CD14-positive monocyte (primary cell): ENCODE data around the gene NTNG2. TPM values are rescaled to one million over a fixed set of nuclear protein-coding genes. Genes with fewer than 3 reads are reported as not detected.

Experiments
- DNase-seq, 3 donors: peaks; one replicate each; pipeline ENCODE4 v3.0.0-alpha.2; 2011 to 2022
- H2AFZ ChIP-seq: 2 replicates; pipeline ENCODE4 v1.6.0; 2012; ENCODE audit warnings: mild to moderate bottlenecking, low read depth, low read length, inconsistent platforms; ENCODE audit not compliant: insufficient read depth, poor library complexity, severe bottlenecking
- H3K27ac ChIP-seq, 2 donors: 1 replicate in 1 of 2; 2 replicates in 1 of 2; pipeline ENCODE4 v1.5.1; 2012 to 2013; ENCODE audit warnings: low read length in 2 of 2, control low read depth in 1 of 2, inconsistent platforms in 1 of 2, low read depth in 1 of 2, mild to moderate bottlenecking in 1 of 2
- H3K27me3 ChIP-seq, 2 donors: one replicate each; pipeline versions ENCODE4 v1.6.0 to v1.6.1; 2011 to 2013; ENCODE audit warnings: low read length in 2 of 2; ENCODE audit not compliant: control insufficient read depth in 2 of 2, insufficient read depth in 2 of 2
- H3K36me3 ChIP-seq, 2 donors: replicated peaks in 1 of 2; 1 replicate in 1 of 2; 2 replicates in 1 of 2; pipeline versions ENCODE4 v1.5.1 to v1.6.1; 2012 to 2013; ENCODE audit warnings: low read length in 2 of 2, control low read depth in 1 of 2, inconsistent platforms in 1 of 2, mild to moderate bottlenecking in 1 of 2; ENCODE audit not compliant: insufficient read depth in 2 of 2, control insufficient read depth in 1 of 2
- H3K4me1 ChIP-seq, 2 donors: 1 replicate in 1 of 2; 2 replicates in 1 of 2; pipeline versions ENCODE4 v1.5.1 to v1.6.1; 2012 to 2013; ENCODE audit warnings: low read length in 2 of 2, control low read depth in 1 of 2, inconsistent platforms in 1 of 2, mild to moderate bottlenecking in 1 of 2, moderate library complexity in 1 of 2; ENCODE audit not compliant: insufficient read depth in 2 of 2, control insufficient read depth in 1 of 2
- H3K4me2 ChIP-seq: replicated peaks from 2 replicates; pipeline ENCODE3; 2012; ENCODE audit warnings: low read length, moderate library complexity, mild to moderate bottlenecking; ENCODE audit not compliant: poor library complexity, severe bottlenecking; ENCODE audit errors: extremely low read depth
- H3K4me3 ChIP-seq, 3 experiments: fragments of 200-600 bp in 1 of 3; sonication (generic) in 1 of 3; replicated peaks in 1 of 3; 1 replicate in 2 of 3; 2 replicates in 1 of 3; pipeline ENCODE4 v1.5.1; 2011 to 2013; ENCODE audit warnings: low read length in 3 of 3, mild to moderate bottlenecking in 3 of 3, control low read depth in 2 of 3, low read depth in 2 of 3, inconsistent platforms in 1 of 3, moderate library complexity in 1 of 3
- H3K79me2 ChIP-seq: 2 replicates; pipeline ENCODE4 v1.6.0; 2012; ENCODE audit warnings: mild to moderate bottlenecking, control low read depth, inconsistent platforms, low read length, moderate library complexity; ENCODE audit not compliant: insufficient read depth
- H3K9ac ChIP-seq: 2 replicates; pipeline ENCODE4 v1.6.0; 2017; ENCODE audit warnings: low read length, mild to moderate bottlenecking; ENCODE audit not compliant: insufficient read depth, poor library complexity, severe bottlenecking
- H3K9me3 ChIP-seq, 2 donors: replicated peaks in 1 of 2; 1 replicate in 1 of 2; 2 replicates in 1 of 2; pipeline versions ENCODE4 v1.5.1 to v1.6.1; 2012 to 2013; ENCODE audit warnings: low read length in 2 of 2, control low read depth in 1 of 2; ENCODE audit not compliant: control insufficient read depth in 1 of 2, insufficient read depth in 1 of 2
- H4K20me1 ChIP-seq: 2 replicates; pipeline ENCODE4 v1.6.0; 2012; ENCODE audit warnings: mild to moderate bottlenecking, low read length, control low read depth, moderate library complexity; ENCODE audit not compliant: insufficient read depth
- H3K27ac Mint-ChIP-seq, 7 donors: one replicate each; pipeline ENCODE4 v1.8.0; 2020; ENCODE audit warnings: mild to moderate bottlenecking in 7 of 7, mixed read lengths in 7 of 7, moderate library complexity in 6 of 7, inconsistent platforms in 2 of 7
- H3K27me3 Mint-ChIP-seq, 3 donors: one replicate each; pipeline ENCODE4 v1.8.0; 2021 to 2022; ENCODE audit warnings: low read depth in 3 of 3, mild to moderate bottlenecking in 3 of 3, mixed read lengths in 3 of 3, moderate library complexity in 3 of 3, inconsistent platforms in 1 of 3
- H3K36me3 Mint-ChIP-seq, 2 donors: one replicate each; pipeline ENCODE4 v1.8.0; 2020; ENCODE audit warnings: mixed read lengths in 2 of 2, inconsistent platforms in 1 of 2, mild to moderate bottlenecking in 1 of 2
- H3K4me1 Mint-ChIP-seq: one replicate; pipeline ENCODE4 v1.8.0; 2020; ENCODE audit warnings: mild to moderate bottlenecking, mixed read lengths
- H3K4me3 Mint-ChIP-seq, 2 donors: one replicate each; pipeline ENCODE4 v1.8.0; 2020; ENCODE audit warnings: mild to moderate bottlenecking in 2 of 2, mixed read lengths in 2 of 2, moderate library complexity in 1 of 2
- H3K9me3 Mint-ChIP-seq, 7 donors: one replicate each; pipeline ENCODE4 v1.8.0; 2020 to 2022; ENCODE audit warnings: mixed read lengths in 7 of 7, mild to moderate bottlenecking in 6 of 7, moderate library complexity in 6 of 7, inconsistent platforms in 2 of 7
- CTCF ChIP-seq: fragments of 200-600 bp; IDR thresholded peaks from one replicate; pipeline ENCODE4 v1.8.0; 2022; ENCODE audit warnings: antibody characterized with exemption, mild to moderate bottlenecking
- WGBS: methylation state at CpG from one replicate; pipeline ENCODE4 v1.1.5; 2013; ENCODE audit warnings: missing lambda C conversion rate; ENCODE audit not compliant: insufficient coverage; 5-methylcytosine and 5-hydroxymethylcytosine counted together
- intact Hi-C, 2 donors: fragments of 100-400 bp; cut with micrococcal nuclease; formaldehyde crosslinking; loops; one replicate each; pipeline versions ENCODE4 v1.15.0 to v1.15.1; 2023
- polyA plus RNA-seq, 3 donors: library from polyadenylated mRNA; depleted of rRNA in 1 of 3; unstranded in 2 of 3; stranded (reverse) in 1 of 3; fragments of 300-500 nt in 2 of 3; fragments of >200 nt in 1 of 3; fragmentation: Illumina TruSeq in 2 of 3; gene quantifications; 1 replicate in 2 of 3; 2 replicates in 1 of 3; pipeline ENCODE4 v1.2.3, GENCODE V29; 2012 to 2021

Gene NTNG2
- polyA plus RNA-seq, 3 donors: 2.1 to 10.0 (median 5.0) TPM

GRCh38 chr9:132247942-132248341 lies 86.1 kb downstream of the NTNG2 start:
- Histone ChIP-seq H2AFZ (no peak overlapping the region), H3K27ac (no peak overlapping the region), H3K4me1 (peaks cover under 1 to 4% of the 10 kb centered on the region in 2 donors), H3K79me2 (no peaks in the 10 kb centered on the region), H3K27me3 (peaks cover 2 to 34% of the 10 kb centered on the region in 2 donors), H3K36me3 (no peaks in the 10 kb centered on the region), H4K20me1 (no peaks in the 10 kb centered on the region), H3K4me2 (no peak overlapping the region), H3K9me3 (no peaks in the 10 kb centered on the region), H3K9ac (no peak overlapping the region), H3K4me3 (no peak overlapping the region)
- WGBS: 80% methylated on average over 4 of the region's 8 CpGs
- Mint-ChIP-seq H3K27ac (peak overlapping the region in 1 of 7 donors; percentile 54), H3K27me3 (peaks cover 19 to 54% (median 41%) of the 10 kb centered on the region in 3 donors), H3K9me3 (peaks cover 3 to 15% (median 9%) of the 10 kb centered on the region in 7 donors), H3K4me1 (peaks cover 8% of the 10 kb centered on the region), H3K4me3 (no peak overlapping the region), H3K36me3 (no peaks in the 10 kb centered on the region)
- DNase-seq: no peak
- intact Hi-C loops: loop anchor here in 1 of 2 donors (10.0 kb wide), 1 partner anchor 173 kb away; the partner anchor contains the start of gene MED27
- TF ChIP-seq CTCF: no peak

GRCh38 chr9:132249123-132249522 lies 87.3 kb downstream of the NTNG2 start:
- no peak for DNase-seq
- Mint-ChIP-seq H3K9me3 (peaks cover 3 to 15% (median 9%) of the 10 kb centered on the region in 7 donors), H3K4me1 (peaks cover 2% of the 10 kb centered on the region), H3K27me3 (peaks cover 17 to 46% (median 32%) of the 10 kb centered on the region in 3 donors), H3K27ac (no peak overlapping the region), H3K4me3 (no peak overlapping the region), H3K36me3 (no peaks in the 10 kb centered on the region)
- no peak overlapping the region for H3K4me2 ChIP-seq
- intact Hi-C loops: loop anchor here in 1 of 2 donors (10.0 kb wide), 1 partner anchor 174 kb away; the partner anchor contains the start of gene MED27
- no peaks in the 10 kb centered on the region for H3K79me2 ChIP-seq
- H3K27me3 ChIP-seq: peaks cover 2 to 23% of the 10 kb centered on the region in 2 donors
- no peak for TF ChIP-seq CTCF
- WGBS: 92% methylated on average over 5 of the region's 6 CpGs
- H3K4me3 ChIP-seq: no peak overlapping the region
- H4K20me1 ChIP-seq: no peaks in the 10 kb centered on the region
- H3K36me3 ChIP-seq: no peaks in the 10 kb centered on the region
- H3K4me1 ChIP-seq: no peaks in the 10 kb centered on the region
- H3K27ac ChIP-seq: no peak overlapping the region
- no peak overlapping the region for H3K9ac ChIP-seq
- H3K9me3 ChIP-seq: no peaks in the 10 kb centered on the region
- H2AFZ ChIP-seq: no peak overlapping the region
